Epidermal melanocyte (primary cell): ENCODE results near the gene ZNF524.

Source experiments
- DNase-seq: peaks from one replicate; pipeline ENCODE4 v3.0.0; 2011; ENCODE audit warnings: low spot score; ENCODE audit not compliant: insufficient read length

ZNF524 gene

DNA sequence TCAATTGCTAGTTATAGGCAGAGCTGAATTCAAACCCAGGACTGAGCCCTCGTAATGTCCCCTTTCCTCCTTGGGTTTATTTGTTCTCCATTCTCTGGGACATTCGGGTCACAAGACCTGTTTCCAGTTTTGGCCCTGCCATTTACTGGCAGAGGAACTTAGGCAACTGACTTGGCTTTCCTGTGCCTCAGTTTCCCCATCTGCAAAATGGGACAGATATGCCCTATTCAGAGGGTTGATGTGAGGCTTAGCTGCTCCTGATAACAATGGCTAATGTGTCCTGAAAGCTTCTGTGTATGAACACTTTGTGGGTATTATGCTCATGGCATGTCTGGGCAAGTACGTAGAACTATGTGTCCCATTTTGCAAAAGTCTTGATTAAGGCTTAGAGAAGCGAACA, 996 bp downstream of the ZNF524 start:
- DNase-seq, result no peak

DNA sequence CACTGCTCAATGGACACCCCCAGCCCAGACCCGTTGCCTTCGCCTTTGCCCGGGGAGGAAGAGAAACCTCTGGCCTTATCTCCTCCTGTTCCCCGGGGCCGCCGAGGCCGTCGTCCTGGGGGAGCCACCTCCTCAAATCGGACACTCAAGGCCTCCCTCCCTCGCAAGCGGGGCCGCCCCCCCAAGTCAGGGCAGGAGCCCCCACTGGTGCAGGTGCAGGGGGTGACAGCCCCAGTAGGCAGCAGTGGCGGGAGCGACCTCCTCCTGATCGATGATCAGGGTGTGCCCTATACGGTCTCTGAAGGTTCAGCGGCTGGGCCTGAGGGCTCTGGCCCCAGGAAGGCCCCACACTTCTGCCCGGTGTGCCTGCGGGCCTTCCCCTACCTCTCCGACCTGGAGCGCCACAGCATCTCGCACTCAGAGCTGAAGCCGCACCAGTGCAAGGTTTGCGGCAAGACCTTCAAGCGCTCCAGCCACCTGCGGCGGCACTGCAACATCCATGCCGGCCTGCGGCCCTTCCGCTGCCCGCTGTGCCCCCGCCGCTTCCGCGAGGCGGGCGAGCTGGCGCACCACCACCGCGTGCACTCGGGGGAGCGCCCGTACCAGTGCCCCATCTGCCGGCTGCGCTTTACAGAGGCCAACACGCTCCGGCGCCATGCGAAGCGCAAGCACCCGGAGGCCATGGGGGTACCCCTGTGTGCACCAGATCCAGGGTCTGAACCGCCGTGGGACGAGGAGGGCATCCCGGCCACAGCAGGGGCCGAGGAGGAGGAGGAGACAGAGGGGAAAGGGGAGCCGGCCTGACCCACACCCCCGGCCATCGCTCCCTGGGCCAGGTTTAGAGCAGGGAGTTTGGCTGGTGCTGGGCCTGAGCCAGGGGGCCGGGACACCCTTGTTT, 2.3 kb downstream of the ZNF524 start:
- no peak for DNase-seq

DNA sequence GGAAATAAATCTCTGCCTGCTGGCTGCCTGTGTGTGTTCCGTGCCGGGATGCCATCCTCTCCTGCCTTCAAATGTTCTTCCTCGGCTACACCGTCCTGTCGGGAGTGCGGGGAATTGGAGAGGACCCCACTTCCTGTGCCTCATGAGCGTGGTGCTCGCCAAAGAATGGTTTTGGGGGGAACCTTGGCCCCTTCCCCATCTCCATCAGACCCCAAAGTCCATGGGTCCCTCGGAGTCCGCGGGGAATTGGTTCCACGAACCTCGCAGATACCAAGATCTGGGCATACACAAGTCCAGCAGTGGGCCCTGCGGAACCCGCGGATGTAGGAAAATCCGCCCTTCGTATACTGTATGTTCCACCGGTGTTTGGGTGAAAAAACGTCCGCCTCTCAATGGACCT, 3.0 kb downstream of the ZNF524 start:
- DNase-seq, result no peak

DNA sequence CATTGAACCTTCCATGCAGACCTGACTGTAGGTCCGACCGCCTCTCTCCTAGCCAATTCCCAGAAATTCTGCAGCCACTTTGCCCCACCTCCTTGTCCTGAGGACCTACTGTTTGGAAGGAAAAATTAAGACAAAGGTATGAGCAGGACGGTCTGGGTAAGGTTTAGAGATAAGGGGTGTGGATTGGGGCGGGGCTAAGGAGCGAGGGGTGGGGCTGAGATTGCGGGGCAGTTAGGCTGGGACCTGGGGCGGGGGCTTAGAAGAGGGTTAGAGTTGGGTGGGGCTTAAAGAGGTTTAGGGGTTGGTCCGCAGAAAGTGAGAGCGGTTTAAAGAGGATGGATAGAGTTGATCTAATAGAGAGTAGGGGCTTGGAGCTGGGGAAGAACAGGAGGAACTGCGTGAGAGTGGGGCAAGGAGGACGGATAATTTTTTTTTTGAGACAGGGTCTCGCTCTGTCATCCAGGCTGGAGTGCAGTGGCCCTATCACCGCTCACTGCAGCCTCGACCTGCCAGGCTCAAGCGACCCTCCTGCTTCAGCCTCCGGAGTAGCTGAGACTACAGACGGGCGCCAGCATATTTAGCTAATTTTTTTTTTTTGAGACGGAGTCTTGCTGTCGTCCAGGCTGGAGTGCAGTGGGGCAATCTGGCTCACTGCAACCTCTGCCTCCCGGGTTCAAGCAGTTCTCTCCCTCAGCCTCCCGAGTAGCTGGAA, 3.6 kb downstream of the ZNF524 start:
- DNase-seq, result no peak

DNA sequence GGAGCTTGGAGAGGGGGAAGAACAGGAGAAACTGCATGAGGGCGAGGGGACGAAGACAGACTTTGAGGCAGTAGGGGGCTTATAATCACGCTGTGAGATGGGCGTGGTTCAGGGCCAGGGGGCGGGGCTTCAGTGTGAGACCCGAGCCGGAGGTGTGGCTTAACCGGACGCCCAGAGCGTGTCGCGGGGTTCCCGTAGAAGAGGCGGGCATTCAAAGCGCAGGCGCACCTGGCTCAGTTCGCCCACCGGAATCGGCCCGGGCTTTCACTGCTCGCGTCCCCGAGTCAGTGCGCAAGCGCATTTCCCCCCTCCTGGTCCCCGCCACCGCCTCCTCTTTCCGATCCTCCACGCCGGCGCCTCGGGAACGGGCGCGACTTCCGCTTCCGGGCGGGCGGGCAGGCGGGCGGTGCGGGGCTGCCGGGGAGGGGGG, 5.1 kb downstream of the ZNF524 start:
- peak; percentile 96 for DNase-seq

DNA sequence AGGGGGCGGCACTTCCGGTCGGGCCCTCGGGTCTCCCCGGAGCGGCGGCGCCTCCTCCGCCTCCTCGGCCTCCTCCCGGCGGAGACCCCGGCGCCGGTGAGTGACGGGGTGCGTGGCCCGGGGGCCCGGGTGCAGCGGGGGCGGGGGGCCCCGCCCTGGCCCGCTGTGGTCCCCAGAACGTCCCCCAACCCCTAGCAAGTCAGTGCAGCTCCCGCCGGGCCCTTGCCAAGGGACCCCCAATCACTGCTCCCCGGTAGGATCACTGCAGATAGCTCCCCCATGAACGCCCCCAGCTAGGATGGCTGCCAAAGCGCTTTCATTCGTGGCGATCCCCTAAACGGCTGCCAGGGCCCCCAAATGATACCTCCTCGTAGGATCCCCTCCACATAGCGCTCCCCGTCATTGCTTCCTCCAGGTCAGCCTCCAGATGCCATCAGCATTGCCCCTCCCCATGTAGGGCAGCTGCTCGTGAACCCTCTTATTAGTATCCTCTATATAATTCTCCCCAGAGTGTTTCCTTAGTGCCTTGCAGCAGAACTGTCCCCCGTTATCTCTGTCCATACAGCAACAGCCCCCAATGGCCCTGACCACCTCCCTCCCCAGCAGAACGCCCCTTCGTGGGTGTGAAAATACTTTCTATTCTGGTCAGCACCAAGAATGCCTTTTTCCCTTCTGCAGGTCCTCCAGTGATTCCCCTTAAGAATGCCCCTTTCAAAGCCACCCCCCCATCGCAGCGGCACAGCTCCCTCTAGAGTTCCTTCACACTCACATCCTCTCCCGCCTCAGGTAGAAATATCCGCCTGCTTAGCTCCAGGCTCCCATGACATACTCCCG, 5.8 kb downstream of the ZNF524 start, which contains the start of gene ZNF865:
Gene ZNF865 (plus strand): TSS at position 11 of the 834 bp plus-strand sequence. CDS start 7,972 bp downstream, outside the sequence.
- peak; percentile 92 for DNase-seq

DNA sequence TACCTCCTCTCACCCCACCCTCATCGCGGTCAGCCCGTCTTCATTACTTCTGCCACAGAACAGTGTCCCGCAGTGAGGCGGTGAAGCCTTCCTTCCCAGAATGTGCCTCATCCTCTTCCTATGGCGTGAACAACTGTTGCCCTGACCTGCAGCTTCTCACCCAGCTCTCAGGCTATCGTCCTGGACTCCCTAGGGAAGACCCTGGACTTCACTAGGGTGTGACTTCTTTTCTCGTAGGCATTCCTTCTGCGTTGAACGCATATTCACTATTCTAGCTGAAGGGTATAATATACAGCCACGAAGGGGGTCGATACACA, 6.3 kb downstream of the ZNF524 start:
- DNase-seq, result no peak

DNA sequence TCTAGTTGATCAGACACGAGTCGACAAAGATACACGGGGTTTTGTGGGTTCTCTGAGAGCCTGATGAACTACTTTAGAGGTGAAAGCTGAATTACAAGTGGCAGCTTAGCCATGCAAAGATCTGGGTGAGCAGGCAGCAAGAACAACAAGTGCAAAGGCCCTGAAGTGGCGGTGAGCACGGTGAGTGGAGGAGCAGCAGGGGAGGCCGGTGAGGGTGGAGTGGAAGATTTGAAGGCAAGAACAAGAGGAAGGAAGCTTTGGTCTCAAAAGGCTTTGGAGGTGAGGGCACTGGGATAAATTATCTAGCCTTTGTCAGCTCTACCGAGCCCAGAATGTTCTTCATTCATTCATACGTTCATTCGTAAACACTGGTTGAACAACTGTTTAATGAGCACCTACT, 6.7 kb downstream of the ZNF524 start:
- DNase-seq, result no peak

DNA sequence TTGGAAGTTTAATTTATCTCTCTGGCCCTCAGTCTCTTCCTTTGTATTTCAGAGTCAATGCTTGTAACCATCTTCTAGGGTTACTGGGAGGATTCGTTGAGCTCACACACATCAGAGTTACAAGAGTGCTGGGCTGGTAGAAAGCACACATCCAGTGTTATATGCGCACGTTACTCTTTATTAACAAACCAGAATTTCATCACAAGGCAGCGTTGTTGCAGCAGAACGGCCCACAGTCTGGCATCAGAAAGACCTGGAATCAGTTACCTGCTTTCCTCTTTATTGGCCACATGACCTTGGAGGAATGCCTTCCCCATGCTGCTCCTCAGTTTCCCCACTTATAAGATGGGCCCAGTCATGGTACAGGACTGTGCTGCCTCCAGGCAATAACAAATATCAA, 9.2 kb downstream of the ZNF524 start:
- DNase-seq, result no peak

DNA sequence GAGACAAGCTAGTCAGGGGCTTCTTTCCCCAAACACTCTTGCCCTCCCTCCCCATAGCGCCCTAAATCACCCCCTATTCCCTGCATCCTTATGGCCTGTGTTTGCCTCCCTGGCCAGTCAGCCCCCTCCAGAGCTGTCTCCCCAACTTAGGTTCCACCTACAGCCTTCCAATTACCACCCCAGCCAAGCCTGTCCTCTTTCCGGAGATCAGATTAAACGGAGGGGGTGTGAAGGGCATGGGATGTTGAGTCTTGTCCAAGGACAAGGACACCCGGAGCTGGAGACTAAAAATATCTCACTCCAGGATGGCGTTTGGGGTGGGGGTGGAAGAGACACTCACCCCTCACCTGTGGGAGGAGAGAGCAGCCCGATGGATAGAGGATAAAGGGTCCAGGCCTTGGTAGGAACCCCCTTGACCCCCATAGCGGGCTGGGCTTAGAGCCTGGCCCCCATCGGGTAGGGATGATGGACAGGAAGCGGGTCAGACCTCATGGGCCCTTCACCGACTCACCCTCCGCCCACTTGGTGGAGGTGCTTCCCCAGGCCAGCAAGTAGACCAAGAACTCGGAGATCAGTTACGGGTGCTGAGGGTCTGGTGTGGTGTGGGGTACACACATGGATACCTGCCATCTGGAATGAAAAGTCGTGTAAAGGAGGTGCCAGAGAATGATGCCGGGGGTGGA, 11.4 kb downstream of the ZNF524 start:
- DNase-seq, result no peak

DNA sequence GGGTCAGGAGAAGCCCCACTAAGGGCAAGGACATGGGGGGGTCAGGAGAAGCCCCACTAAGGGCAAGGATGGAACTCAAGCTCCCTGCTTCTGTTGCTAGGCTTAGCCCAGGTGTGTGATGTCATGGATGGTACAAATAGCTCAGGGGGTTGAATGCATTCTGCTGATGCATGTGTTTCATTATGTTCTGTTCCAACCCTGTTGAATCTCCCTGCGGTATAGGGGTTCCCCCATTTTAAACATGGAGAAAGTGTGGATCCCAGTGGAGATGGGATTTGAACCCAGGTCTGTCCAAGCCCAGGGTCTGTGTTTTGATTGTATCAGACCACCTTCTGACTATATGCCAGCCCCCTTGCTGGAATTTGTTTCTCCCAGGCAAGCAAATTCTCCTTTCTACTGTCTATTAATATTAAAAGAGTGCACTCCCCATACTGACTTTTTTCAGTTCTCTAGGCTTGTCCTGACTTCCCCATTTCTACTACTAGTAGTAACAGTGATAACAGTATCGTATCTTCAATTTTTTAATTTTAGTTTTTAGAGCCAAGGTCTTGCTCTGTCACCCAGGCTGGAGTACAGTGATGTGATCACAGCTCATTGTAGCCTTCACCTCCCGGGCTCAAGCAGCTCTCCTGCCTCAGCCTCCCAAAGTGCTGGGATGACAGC, 12.0 kb downstream of the ZNF524 start:
- DNase-seq, result no peak

DNA sequence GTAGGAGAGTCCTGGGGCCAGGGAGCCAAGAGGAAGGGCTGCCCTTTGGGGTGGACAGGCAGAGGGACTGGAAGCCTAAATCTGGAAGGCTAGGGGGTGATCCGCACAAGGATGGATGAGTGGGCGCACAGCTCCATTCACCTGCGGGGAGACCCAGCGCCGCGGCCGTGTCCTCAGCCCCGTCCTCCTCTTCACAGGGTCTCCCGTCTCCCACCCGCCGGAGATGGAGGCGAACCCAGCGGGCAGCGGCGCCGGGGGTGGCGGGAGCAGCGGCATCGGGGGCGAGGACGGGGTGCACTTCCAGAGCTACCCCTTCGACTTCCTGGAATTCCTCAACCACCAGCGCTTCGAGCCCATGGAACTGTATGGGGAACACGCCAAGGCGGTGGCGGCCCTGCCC, 13.3 kb downstream of the ZNF524 start:
- no peak for DNase-seq

DNA sequence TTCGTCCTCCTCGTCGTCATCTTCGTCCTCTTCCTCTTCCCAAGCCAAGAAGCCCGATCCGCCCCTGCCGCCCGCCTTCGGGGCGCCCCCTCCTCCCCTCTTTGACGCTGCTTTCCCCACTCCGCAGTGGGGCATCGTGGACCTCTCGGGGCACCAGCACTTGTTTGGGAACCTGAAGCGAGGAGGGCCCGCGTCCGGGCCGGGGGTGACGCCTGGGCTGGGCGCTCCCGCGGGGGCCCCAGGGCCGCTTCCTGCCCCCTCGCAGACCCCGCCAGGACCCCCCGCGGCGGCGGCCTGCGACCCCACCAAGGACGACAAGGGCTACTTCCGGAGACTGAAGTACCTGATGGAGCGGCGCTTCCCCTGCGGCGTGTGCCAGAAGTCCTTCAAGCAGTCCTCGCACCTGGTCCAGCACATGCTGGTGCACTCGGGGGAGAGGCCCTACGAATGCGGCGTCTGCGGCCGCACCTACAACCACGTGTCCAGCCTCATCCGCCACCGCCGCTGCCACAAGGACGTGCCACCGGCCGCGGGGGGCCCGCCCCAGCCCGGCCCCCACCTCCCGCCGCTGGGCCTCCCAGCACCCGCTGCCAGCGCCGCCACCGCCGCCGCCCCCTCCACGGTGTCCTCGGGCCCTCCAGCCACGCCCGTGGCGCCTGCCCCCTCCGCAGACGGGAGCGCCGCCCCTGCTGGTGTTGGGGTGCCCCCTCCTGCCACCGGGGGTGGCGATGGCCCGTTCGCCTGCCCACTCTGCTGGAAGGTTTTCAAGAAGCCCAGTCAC, 14.0 kb downstream of the ZNF524 start:
- no peak for DNase-seq

DNA sequence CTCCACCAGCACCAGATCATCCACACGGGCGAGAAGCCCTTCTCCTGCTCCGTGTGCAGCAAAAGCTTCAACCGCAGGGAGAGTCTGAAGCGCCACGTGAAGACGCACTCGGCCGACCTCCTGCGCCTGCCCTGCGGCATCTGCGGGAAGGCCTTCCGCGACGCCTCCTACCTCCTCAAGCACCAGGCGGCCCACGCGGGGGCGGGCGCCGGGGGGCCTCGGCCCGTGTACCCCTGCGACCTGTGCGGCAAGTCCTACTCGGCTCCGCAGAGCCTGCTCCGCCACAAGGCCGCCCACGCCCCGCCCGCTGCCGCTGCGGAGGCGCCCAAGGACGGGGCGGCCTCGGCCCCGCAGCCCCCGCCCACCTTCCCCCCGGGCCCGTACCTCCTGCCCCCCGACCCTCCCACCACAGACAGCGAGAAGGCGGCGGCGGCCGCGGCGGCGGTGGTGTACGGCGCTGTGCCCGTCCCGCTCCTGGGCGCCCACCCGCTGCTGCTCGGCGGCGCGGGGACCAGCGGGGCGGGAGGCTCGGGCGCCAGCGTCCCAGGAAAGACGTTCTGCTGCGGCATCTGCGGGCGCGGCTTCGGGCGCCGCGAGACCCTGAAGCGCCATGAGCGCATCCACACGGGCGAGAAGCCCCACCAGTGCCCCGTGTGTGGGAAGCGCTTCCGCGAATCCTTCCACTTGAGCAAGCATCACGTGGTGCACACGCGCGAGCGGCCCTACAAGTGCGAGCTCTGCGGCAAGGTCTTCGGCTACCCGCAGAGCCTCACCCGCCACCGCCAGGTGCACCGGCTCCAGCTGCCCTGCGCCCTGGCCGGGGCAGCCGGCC, 14.8 kb downstream of the ZNF524 start:
- no peak for DNase-seq

DNA sequence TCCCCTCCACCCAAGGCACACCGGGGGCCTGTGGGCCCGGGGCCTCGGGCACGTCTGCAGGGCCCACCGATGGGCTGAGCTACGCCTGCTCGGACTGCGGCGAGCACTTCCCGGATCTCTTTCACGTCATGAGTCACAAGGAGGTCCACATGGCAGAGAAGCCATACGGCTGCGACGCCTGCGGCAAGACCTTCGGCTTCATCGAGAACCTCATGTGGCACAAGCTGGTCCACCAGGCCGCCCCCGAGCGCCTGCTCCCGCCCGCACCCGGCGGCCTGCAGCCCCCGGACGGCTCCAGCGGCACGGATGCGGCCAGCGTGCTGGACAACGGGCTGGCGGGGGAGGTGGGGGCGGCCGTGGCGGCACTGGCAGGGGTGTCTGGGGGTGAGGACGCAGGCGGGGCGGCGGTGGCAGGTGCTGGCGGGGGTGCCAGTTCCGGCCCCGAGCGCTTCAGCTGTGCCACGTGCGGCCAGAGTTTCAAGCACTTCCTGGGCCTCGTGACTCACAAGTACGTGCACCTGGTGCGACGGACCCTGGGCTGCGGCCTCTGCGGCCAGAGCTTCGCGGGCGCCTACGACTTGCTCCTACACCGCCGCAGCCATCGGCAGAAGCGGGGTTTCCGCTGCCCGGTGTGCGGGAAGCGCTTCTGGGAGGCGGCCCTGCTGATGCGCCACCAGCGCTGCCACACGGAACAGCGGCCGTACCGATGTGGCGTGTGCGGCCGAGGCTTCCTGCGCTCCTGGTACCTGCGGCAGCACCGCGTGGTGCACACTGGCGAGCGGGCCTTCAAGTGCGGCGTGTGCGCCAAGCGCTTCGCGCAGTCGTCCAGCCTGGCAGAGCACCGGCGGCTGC, 15.7 kb downstream of the ZNF524 start:
- no peak for DNase-seq

DNA sequence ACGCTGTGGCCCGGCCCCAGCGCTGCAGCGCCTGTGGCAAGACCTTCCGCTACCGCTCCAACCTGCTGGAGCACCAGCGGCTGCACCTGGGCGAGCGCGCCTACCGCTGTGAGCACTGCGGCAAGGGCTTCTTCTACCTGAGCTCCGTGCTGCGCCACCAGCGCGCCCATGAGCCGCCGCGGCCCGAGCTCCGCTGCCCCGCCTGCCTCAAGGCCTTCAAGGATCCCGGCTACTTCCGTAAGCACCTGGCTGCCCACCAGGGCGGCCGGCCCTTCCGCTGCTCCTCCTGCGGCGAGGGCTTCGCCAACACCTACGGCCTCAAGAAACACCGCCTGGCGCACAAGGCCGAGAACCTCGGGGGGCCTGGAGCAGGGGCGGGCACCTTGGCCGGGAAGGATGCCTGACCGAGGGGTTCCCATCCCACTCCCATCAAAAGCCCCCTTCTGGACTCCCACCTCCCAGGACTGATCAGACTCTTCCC, 16.3 kb downstream of the ZNF524 start:
- no peak for DNase-seq

DNA sequence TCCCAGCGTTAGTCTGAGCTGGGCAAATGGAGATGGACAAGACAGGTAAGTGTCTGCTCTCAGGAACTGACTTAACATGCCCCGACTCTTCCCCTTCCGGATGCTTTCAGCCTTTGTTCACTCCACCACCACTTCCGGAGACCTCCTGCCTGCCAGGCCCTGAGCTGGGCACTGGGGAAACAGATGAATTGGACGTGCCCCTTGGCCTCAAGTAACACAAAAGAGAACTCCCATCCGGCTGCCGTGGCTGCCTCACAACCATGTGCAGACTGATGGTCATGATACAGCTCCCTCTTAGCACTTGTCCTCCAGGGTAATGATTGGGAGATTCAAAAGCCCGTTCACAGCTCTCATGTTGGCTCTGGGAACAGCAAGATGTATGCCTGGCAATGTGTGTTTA, 17.3 kb downstream of the ZNF524 start:
- no peak for DNase-seq

DNA sequence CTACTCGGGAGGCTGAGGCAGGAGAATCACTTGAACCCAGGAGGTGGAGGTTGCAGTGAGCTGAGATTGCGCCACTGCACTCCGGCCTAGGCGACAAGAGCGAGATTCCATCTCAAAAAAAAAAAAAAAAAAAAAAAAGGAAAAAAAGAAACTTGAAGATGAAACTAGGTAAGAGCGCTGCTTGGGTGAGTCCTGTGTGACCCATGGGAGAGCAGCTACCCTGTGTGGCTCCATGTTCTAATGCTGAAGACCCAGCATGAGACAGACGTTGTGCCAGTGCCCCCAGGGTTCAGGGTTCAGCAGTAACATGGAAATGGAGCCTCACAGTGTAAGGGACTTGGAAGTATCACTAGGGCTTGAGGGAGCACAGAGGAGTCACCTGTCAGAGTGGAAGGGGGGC, 18.3 kb downstream of the ZNF524 start:
- no peak for DNase-seq
